HG03442 (cell line): ENCODE results near the gene IVL.

Experiments
- ATAC-seq: cut with Tn5 transposase; IDR thresholded peaks from one replicate; pipeline ENCODE4 v1.9.1; 2021; ENCODE audit warnings: mild to moderate bottlenecking, moderate library complexity; ENCODE audit not compliant: unreplicated experiment

Gene IVL

GRCh38 chr1:152946248-152946647 lies 37.9 kb downstream of the IVL start:
- no peak for ATAC-seq

DNA sequence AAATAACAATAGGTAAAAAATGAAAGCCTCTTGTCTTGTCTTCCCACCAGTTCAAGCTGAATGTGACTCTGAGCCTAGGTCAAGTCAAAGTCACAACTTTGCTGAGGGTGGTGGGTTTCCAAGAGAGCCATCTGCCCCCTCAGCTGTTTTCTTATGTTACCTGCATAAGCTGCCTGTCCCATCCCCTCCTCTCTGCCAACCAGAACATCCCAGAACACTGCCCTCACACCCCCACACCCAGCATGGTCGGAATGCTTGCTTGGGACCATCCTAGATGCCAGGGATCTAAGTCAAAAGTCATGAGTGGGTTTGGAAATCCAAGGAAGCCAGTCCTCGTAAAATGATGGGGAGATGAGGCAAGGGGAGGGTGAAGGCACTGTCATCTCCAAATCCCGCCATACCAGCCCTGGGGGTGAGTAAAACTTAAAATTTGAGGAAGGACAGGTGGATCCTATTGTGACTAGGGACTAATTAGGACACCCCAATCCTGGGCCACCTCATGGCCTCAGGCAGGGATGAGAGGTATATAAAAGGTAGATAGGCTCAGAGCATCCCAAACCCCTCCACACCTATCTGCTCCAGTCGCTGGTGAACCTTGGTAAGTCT lies 38.4 kb downstream of the IVL start, which contains the start of gene SPRR5:
TSS of gene SPRR5 (plus strand) at position 556 of the 606 bp plus-strand sequence. CDS start 1,349 bp downstream, outside the sequence.
- no peak for ATAC-seq

- no peak for ATAC-seq
Measured at GRCh38 chr1:152951711-152952110, 43.4 kb downstream of the IVL start.

GRCh38 chr1:152953761-152954160 lies 45.4 kb downstream of the IVL start:
- ATAC-seq, result no peak

DNA sequence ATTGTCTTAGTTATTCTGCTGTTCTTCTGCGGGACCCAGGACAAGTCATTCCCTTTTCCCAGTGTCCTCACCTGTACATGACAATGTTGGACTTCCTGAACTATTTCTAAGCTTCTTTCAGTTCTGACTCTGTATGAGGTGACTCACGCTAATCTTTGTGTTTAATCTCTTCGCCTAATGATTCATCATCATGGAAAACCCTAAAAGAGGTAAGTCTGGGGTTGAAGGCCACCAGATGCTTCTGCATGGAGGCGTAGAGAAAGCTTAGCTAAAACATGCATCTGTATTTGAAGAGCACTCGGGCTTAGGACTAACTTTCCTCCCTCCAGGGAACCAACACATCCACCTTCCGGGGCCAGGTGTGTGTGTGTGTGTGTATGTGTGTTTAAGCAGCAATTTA lies 46.1 kb downstream of the IVL start:
- no peak for ATAC-seq

DNA sequence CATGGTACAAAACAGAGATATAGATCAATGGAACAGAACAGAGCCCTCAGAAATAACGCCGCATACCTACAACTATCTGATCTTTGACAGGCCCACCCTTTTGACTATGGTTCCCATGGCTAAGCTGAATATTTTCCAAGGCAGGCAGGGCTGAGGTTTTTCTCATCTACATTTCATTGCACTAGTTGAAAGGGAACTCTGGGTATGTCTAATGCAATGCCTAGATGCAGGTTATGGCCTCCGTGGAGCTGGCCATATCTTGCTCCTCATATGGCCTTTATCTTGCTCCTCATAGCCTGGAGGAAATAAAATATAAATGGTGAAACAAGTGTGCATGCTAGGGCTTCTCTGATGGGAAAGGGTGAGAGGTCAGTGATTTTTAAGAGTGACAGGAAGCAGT lies 49.2 kb downstream of the IVL start:
- no peak for ATAC-seq

DNA sequence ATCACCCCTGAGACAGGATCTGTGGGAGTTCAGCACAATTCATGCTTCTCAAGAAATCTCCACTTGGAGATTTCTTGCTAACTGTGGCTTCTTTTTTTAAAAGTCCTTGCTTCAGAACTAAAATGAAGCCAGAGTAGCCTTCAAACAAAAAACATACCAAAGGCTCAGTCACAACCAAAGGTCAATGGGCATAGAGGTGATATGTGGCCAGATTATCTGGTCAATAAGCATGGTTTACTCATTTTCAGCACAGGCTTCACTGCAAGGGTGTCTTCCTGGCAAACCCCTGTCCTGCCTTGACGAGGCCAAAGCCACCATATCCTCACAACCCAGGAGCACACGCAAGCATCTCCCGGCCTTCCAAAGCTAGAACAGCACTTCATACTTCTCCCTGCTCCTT lies 50.9 kb downstream of the IVL start:
- no peak for ATAC-seq

- ATAC-seq, result no peak
Measured at GRCh38 chr1:152959801-152960451, 51.6 kb downstream of the IVL start.

DNA sequence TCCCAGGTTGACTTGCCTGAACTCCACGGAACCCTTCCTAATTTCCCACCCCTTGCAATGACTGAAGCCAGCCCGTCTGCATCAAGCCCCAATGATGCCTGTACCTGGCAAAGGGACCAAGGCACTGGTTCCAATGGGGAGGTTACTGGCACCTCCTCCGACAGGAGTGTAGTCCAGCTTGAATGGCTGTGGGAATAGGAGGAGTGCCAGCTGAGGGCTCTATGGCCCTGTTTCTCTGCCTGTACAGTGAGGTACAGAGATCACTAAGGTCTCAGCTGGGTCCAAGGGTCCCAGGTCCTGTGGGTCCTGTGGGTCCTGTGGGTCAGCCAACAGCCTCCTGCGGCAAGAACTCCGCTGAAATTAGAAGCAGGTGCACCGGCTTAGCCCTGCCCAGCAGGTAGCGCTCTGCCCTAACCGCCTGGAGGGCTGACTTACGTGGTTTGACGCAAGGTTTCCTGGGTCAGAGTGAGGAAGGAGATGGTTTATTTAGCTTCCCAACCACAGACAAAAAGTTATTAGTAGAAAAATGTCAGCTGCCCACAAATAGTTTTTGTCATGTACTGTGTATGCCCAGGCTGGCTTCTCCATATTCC lies 52.2 kb downstream of the IVL start:
- no peak for ATAC-seq
